Activated naive CD8-positive, alpha-beta T cell treated with anti-CD3 and anti-CD28 coated beads, Interleukin-2, amount 50 U/mL, for 24 hours (primary cell): ENCODE measurements around the gene PIP4K2A.
"Not testable (repeated sequence)": the region's sequence is repeated elsewhere in the genome, so short reads cannot be mapped to it uniquely, and the experiment has no call there.

ENCODE experiments used
- ATAC-seq: fragments of 150-1000 bp; cut with Tn5 transposase; one replicate; pipeline ENCODE4 v1.10.0; 2021
- DNase-seq: peaks from one replicate; pipeline ENCODE4 v3.0.0; 2021
- H3K27ac Mint-ChIP-seq: one replicate; pipeline ENCODE4 v1.8.0; 2021; ENCODE audit warnings: mild to moderate bottlenecking, mixed read lengths
- H3K27me3 Mint-ChIP-seq: one replicate; pipeline ENCODE4 v1.8.0; 2021; ENCODE audit warnings: mixed read lengths
- H3K36me3 Mint-ChIP-seq: one replicate; pipeline ENCODE4 v1.8.0; 2021; ENCODE audit warnings: low read depth, mixed read lengths
- H3K4me1 Mint-ChIP-seq: one replicate; pipeline ENCODE4 v1.8.0; 2021; ENCODE audit warnings: mixed read lengths
- H3K4me3 Mint-ChIP-seq: one replicate; pipeline ENCODE4 v1.8.0; 2021; ENCODE audit warnings: mild to moderate bottlenecking, moderate library complexity, mixed read lengths
- H3K9me3 Mint-ChIP-seq: one replicate; pipeline ENCODE4 v1.8.0; 2021; ENCODE audit warnings: mixed read lengths

Gene PIP4K2A

DNA sequence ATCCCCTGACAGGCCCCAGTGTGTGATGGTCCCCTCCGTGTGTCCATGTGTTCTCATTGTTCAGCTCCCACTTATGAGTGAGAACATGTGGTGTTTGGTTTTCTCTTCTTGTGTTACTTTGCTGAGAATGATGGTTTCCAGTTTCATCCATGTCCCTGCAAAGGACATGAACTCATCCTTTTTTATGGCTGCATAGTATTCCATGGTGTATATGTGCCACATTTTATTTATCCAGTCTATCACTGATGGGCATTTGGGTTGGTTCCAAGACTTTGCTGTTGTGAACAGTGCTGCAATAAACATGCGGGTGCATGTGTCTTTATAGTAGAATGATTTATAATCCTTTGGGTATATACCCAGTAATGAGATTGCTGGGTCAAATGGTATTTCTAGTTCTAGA is 206.2 kb downstream of the PIP4K2A start:
- Mint-ChIP-seq H3K4me1 (peaks cover 16% of the 10 kb centered on the region), H3K27me3 (peaks cover 14% of the 10 kb centered on the region), H3K9me3 (peaks cover 13% of the 10 kb centered on the region)
- H3K36me3 Mint-ChIP-seq, H3K27ac Mint-ChIP-seq, H3K4me3 Mint-ChIP-seq, ATAC-seq, DNase-seq: not testable (repeated sequence)

DNA sequence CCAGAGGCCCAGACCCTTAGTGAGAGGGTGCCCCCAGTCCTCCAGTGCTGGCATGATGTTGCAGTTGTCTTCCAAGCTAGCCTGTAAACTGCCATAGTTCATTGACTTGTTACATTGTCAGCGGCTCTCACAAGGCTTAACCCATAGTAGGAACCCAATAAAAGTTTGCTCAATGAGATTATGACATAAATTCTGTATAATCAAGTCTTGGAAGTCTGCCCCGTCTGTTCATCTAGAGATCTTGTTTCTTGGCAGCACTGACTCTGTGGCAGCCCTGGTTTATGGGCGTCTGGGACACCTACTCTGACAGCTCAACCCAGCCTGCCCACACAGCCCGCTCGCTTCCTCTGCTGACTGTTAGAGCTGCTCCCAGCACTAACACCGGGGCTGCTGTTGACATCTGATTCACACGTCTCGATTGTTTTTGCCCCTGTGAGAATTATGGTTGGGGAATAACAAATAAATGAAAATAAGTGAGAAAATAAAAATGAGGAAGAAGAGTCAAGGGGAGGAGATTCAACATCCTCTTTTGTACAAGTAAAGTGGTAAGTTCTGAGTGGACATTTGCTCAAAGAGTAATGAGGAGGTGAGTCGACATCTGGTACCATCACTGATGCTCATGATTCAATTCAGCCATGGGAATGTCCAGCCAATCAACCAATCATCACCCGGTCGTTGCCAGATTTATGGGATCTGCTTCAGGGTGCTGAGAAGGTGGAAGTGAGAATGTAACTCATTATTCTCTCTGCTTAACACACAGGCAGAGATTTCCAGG is 208.3 kb downstream of the PIP4K2A start:
- peak; percentile 47 for DNase-seq
- Mint-ChIP-seq H3K4me1 (peaks cover 16% of the 10 kb centered on the region), H3K4me3 (peak overlapping the region; percentile 50), H3K9me3 (peaks cover 7% of the 10 kb centered on the region), H3K27me3 (peaks cover 8% of the 10 kb centered on the region), H3K36me3 (peaks cover 2% of the 10 kb centered on the region), H3K27ac (no peak overlapping the region)
- ATAC-seq = peak; percentile 86

DNA sequence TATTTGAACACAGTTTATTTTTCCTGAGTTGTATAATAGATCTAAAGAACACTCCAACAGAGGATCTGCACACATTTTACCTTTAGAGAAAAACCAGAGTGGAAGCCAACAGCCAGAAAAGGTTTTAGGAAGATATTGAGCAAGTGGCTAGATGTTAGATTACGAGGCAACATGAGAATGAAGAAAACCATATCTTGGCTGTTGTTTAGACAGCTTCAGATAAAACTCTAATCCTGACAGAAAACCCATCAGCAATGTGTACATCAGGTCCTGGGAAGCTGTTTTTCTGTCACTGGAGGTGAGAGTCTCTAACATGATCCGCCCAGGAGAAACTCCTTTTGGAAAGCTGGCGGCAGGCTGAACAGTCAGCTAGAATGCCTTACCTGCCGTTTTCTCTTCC is 209.6 kb downstream of the PIP4K2A start:
- H3K9me3 Mint-ChIP-seq = peaks cover 7% of the 10 kb centered on the region
- DNase-seq = no peak
- H3K4me1 Mint-ChIP-seq = peaks cover 16% of the 10 kb centered on the region
- peaks cover 4% of the 10 kb centered on the region for H3K27me3 Mint-ChIP-seq
- H3K36me3 Mint-ChIP-seq = peaks cover 2% of the 10 kb centered on the region
- no peak overlapping the region for H3K4me3 Mint-ChIP-seq
- no peak for ATAC-seq
- H3K27ac Mint-ChIP-seq = no peak overlapping the region

DNA sequence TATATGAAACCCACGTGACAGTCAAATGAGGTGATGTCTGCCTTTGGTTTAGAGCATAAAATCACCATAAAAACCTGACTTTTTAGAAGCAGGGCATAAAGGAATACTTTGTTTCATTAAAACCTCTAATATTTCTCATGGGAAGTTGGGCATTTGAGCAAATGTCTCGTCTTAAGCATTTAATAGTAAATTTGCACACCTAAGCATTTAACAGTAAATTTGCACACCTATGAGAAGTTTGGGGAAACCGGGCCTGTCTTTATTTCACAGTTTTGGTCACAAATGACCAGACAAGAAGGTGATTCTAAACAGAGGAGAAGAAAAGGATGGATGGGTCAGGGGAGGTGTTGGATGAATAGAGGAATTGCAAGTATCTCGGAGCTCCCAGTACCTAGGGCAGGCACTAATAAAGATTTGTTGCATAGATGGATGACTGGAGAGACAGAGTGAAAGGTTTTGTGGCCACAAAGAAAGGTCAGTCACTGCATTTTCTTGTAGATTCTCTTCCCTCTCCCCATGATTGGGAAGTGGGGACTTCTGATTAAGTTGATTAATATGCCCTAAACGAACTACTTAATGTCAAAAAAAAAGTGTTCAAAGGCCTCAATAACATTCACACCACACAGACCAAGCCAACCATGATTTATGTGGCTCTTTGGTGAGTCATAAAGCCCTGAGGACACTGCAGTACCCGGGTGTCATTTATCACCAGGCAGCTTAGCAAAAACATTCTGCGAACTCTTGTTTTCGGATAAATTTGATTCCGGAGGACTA is 210.9 kb downstream of the PIP4K2A start:
- Mint-ChIP-seq H3K27me3 (peaks cover 4% of the 10 kb centered on the region), H3K36me3 (peaks cover under 1% of the 10 kb centered on the region), H3K4me3 (no peak overlapping the region), H3K4me1 (peaks cover 16% of the 10 kb centered on the region), H3K9me3 (peaks cover 4% of the 10 kb centered on the region), H3K27ac (no peak overlapping the region)
- DNase-seq (no peak), ATAC-seq (no peak)

DNA sequence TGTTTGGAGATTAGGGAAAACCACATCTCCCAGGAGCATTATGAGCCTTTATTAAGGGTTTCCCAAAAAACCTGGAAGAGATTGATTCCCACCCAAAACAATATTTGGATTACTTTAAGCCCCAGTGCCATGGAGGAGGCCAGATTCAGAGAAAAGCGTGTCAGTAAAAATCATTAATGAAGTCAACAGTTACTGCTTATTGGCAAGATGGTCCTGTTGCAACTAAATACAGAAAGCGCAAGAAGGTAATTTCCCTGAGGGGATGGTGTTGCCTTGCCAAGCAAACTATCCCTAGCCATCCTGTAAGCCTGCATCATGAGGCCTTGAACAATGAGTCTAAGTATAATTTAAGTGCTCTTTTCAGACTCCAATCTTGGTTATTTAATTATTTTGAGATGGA is 212.5 kb downstream of the PIP4K2A start:
- peaks cover 11% of the 10 kb centered on the region for H3K4me1 Mint-ChIP-seq
- H3K27me3 Mint-ChIP-seq = peaks cover 6% of the 10 kb centered on the region
- ATAC-seq = no peak
- no peak overlapping the region for H3K4me3 Mint-ChIP-seq
- no peak for DNase-seq
- no peaks in the 10 kb centered on the region for H3K36me3 Mint-ChIP-seq
- H3K9me3 Mint-ChIP-seq = no peaks in the 10 kb centered on the region
- no peak overlapping the region for H3K27ac Mint-ChIP-seq

DNA sequence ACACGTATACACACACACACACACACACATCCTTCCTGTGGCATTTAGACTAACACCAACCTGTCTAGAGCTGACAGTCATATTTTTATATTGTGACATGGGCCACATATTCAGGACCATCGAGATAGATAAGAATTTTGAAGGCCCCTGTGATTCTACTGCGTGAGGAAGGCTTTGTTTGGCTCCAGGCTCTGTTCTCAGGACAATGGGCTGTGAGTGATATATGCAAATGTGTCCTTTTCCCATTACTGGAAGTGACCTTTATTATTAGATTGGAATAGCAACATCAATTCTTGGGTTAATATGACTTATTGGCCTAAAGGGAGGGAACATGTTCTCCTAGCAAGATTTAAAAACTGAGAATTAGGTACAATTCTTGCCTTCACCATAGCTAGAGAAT is 213.0 kb downstream of the PIP4K2A start:
- Mint-ChIP-seq H3K36me3 (no peaks in the 10 kb centered on the region), H3K4me1 (peaks cover 8% of the 10 kb centered on the region), H3K27ac (no peak overlapping the region), H3K27me3 (peaks cover 6% of the 10 kb centered on the region), H3K9me3 (no peaks in the 10 kb centered on the region), H3K4me3 (no peak overlapping the region)
- ATAC-seq (no peak), DNase-seq (no peak)

DNA sequence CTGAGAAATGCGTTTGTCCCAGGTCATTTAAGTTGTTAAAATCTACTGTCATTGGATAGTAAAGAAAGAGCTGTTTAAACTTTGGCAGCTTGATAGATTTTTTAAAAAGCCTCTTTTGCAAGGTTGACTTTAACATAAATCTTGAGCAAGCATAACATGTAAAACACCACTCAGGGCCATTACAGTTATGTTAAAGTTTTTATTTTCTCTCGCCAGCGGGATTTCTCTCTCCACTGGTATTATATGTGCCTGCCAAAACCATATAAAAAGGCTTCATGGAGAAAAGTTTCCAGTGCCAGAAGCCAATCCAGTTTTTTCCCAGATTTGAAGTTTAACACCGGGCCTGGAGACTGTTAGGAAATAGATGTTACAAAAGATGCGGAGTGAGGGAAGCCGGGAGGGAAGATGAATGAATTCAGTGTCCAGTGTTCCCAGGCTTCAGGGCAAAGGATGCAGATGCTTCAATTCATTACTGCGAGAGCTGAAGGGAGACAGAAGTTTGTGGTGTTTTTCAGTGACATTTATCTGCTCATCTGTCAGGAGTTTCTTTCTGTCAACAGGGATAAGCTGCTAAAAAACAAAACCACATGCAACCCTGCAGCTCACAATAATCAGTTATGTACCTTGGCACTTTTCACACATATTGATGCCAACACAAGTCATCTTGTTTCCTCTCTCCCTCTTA is 213.6 kb downstream of the PIP4K2A start:
- H3K36me3 Mint-ChIP-seq = no peaks in the 10 kb centered on the region
- no peak overlapping the region for H3K27ac Mint-ChIP-seq
- H3K9me3 Mint-ChIP-seq = no peaks in the 10 kb centered on the region

DNA sequence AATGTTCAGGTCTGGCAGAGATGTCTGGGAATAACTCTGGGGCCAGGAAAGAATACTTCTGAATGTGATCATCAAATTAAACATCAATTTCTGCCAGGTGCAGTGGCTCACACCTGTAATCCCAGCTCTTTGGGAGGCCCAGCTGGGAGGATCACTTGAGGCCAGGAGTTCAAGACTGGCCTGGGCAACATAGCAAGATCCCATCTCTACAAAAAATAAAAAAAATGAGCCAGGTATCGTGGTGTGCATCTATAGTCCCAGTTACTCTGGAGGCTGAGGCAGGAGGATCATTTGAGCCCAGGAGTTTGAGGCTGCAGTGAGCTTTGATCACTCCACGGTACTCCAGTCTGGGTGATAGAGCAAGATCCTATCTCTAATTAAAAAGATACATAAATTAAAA is 214.4 kb downstream of the PIP4K2A start:
- not testable (repeated sequence) for ATAC-seq, H3K27ac Mint-ChIP-seq, H3K27me3 Mint-ChIP-seq, H3K9me3 Mint-ChIP-seq, DNase-seq, H3K4me1 Mint-ChIP-seq, H3K36me3 Mint-ChIP-seq, H3K4me3 Mint-ChIP-seq

More for the DNA sequence above, 213.6 kb downstream of the PIP4K2A start:
- Mint-ChIP-seq H3K27me3 (peaks cover 6% of the 10 kb centered on the region), H3K4me3 (no peak overlapping the region), H3K4me1 (peaks cover 2% of the 10 kb centered on the region)
- ATAC-seq (no peak), DNase-seq (no peak)

DNA sequence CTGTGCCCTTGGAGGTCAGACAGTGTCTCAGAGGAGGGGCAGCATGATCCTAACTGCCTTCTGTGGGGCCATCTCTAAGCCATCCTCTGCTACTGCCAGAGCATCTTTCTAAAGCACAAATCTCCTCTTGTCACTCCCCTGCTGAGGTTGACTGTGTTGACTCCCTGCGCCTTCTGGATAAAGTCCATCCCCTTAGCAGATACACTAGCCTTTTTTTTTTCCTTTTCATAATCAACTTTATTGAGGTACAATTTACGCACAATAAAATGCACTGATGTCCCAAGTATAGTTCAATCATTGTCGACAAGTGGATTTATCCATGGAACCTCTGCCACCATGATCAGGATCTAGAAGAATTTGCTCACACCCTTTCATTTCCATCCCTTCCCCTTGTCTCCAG is 219.0 kb downstream of the PIP4K2A start:
- Mint-ChIP-seq H3K4me1 (peaks cover 15% of the 10 kb centered on the region), H3K36me3 (no peaks in the 10 kb centered on the region), H3K4me3 (no peak overlapping the region), H3K27ac (no peak overlapping the region), H3K27me3 (peaks cover 12% of the 10 kb centered on the region), H3K9me3 (no peaks in the 10 kb centered on the region)
- ATAC-seq = no peak
- DNase-seq = no peak

DNA sequence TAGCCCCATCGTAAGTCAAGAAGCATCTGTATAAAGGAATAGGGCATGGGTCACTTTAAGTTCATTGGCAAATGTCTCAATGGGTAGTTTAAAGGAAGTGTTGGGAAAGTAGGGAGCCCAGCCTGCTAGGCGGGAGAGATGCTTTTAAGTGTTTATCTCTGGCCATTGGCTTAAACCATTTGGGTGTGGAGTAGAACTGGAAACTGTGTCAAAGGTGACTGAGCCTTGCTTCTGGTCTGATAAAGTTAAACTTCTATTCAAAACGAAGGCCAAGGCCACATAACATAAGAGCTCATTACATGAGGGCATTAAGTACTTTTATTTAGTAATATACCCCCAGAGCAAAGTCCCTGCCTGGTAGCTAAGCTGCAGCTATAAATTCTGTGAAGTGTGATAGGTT is 220.4 kb downstream of the PIP4K2A start:
- H3K27ac Mint-ChIP-seq = no peak overlapping the region
- ATAC-seq (no peak), DNase-seq (no peak)
- peaks cover 15% of the 10 kb centered on the region for H3K4me1 Mint-ChIP-seq
- H3K4me3 Mint-ChIP-seq = no peak overlapping the region
- peaks cover 10% of the 10 kb centered on the region for H3K27me3 Mint-ChIP-seq
- no peaks in the 10 kb centered on the region for H3K9me3 Mint-ChIP-seq
- H3K36me3 Mint-ChIP-seq = no peaks in the 10 kb centered on the region

DNA sequence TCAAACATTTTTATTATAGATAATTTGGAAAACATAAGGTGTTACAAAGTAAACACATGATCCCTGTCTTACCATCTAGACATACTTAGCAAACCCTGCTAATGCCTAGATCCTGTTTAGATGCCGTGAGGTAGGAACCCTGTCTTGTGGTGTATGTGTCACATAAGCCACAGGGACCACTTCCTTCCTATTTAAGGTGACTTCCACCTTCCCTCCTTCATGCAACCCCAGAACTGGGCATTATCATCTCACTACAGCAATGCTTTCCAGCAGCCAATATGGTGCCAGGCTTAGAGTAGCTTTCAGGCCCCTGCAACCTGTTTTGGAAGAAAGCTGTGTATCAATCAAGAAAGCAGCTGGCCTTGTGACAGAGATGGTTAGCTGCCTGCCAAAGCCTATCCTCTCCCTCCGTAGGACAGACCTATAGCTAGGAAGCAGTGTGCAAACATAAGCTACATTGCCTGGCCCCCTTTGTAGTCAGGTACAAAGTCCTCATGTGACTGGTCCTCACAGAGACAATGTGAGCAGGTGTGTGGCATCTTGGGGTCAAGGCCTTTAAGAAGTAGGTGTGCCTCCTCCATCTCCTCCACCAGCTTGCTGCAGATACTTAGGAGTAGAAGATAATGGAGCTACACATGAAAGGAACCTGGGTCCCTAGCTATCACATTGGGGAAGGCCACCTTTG is 222.3 kb downstream of the PIP4K2A start:
- Mint-ChIP-seq H3K9me3 (no peaks in the 10 kb centered on the region), H3K4me1 (peaks cover 15% of the 10 kb centered on the region), H3K27ac (no peak overlapping the region), H3K27me3 (peaks cover 11% of the 10 kb centered on the region), H3K4me3 (no peak overlapping the region), H3K36me3 (no peaks in the 10 kb centered on the region)
- ATAC-seq (peak; percentile 88), DNase-seq (peak; percentile 25)

DNA sequence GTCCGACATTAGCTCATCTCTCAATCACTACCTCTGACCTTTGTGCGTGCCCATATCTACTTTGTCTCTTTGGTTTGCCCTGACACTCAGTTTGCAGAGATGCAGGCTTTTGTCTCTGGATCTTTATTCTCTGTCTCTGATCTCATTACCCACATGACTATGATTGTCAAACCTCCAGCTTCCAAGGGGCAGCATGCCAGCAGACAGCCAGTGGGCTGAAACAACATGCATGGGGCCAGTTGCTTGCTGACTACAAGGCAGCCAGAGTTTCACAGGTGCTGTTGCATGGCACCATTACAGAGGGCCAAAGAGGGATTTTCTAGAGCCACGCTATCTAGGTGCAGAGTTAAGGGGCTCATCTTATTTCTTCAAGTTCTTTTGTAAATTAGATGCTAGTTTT is 222.9 kb downstream of the PIP4K2A start:
- DNase-seq (no peak), ATAC-seq (no peak)
- Mint-ChIP-seq H3K9me3 (no peaks in the 10 kb centered on the region), H3K4me1 (peaks cover 15% of the 10 kb centered on the region), H3K4me3 (no peak overlapping the region), H3K36me3 (no peaks in the 10 kb centered on the region), H3K27me3 (peaks cover 16% of the 10 kb centered on the region), H3K27ac (no peak overlapping the region)

DNA sequence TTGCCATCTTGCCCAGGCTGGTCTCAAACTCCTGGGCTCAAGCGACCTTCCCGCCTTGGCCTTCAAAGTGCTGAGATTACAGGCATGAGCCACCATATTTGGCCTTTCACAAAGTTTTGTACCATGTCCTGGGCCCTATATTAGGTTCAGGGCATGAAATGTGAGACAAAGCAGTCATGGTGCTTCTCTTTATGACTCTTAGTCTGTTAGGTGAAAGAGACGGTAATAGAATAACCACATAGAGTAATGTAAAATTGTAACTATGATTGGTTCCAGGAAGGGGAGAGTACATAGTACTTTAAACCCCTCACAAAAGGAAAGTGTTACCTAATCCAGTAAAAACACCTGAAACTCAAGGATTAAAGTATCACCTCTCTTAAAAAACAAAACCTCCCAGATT is 224.4 kb downstream of the PIP4K2A start:
- H3K36me3 Mint-ChIP-seq = no peaks in the 10 kb centered on the region
- H3K27me3 Mint-ChIP-seq = peaks cover 21% of the 10 kb centered on the region
- H3K27ac Mint-ChIP-seq = no peak overlapping the region
- no peak for ATAC-seq
- no peaks in the 10 kb centered on the region for H3K9me3 Mint-ChIP-seq
- H3K4me3 Mint-ChIP-seq = no peak overlapping the region
- DNase-seq = no peak
- peaks cover 15% of the 10 kb centered on the region for H3K4me1 Mint-ChIP-seq

DNA sequence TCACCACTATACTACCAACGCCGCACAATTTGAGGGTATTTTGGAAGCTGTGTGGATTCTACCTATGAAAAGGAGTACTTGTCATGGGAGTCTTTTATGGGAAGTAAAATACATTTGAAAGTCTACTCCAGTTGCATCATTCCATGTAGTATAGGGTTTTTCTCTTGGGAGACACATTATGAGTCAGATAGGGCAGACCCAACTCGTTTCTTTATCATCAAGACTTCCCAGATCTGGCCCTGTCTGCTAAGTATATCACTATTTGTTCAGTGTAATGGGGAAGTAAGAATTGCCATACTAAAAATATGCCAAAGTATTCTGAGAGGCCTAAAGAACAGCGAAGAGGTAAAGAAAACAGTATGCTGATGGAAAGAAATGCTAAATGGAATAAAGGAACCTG is 224.9 kb downstream of the PIP4K2A start:
- ATAC-seq (no peak), DNase-seq (no peak)
- no peaks in the 10 kb centered on the region for H3K36me3 Mint-ChIP-seq
- no peak overlapping the region for H3K4me3 Mint-ChIP-seq
- H3K27ac Mint-ChIP-seq = peak overlapping the region; percentile 7
- H3K4me1 Mint-ChIP-seq = peaks cover 15% of the 10 kb centered on the region
- H3K27me3 Mint-ChIP-seq = peaks cover 21% of the 10 kb centered on the region
- no peaks in the 10 kb centered on the region for H3K9me3 Mint-ChIP-seq
